ENCODE data around the gene ZNF280A. TPM values are rescaled to one million over a fixed set of nuclear protein-coding genes. Genes with fewer than 3 reads are reported as not detected.
"Not testable (repeated sequence)": the region's sequence is repeated elsewhere in the genome, so short reads cannot be mapped to it uniquely, and the experiment has no call there.

Gene ZNF280A
- total RNA-seq, 1 donor from 2014 or later: not detected

- intact Hi-C loops (cut with micrococcal nuclease): no loop called here
- Mint-ChIP-seq H3K36me3 (ENCODE audit: low read depth) (no peaks in the 10 kb centered on the region), H3K27me3 (ENCODE audit: insufficient read depth) (no peaks in the 10 kb centered on the region), H3K4me1 (ENCODE audit: low read depth) (no peaks in the 10 kb centered on the region), H3K9me3 (no peaks in the 10 kb centered on the region), H3K4me3 (no peak overlapping the region), H3K27ac (no peak overlapping the region)
- DNase-seq (ENCODE audit: low spot score): no peak
Measured at GRCh38 chr22:22534604-22535415, 14.7 kb upstream of the ZNF280A start.

DNA sequence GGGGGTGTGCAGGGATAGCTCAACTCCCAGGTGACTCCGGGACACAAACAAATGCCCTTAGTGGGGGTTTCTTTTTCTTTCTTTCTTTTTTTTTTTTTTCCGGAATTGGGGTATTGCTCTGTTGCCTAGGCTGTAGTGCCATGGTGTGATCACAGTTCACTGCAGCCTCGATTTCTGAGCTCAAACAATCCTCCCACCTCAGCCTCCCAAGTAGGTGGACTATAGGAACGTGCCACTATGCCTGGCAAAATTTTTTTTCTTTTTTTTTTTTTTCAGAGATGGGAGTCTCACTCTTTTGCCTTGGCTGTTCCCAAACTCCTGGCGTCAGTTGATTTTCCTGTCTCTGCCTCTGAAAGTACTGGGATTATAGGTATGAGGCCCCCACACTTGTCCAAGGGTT is 13.8 kb upstream of the ZNF280A start:
- peaks cover 2% of the 10 kb centered on the region for H3K27me3 Mint-ChIP-seq (ENCODE audit: insufficient read depth)
- intact Hi-C loops (cut with micrococcal nuclease): no loop called here

DNA sequence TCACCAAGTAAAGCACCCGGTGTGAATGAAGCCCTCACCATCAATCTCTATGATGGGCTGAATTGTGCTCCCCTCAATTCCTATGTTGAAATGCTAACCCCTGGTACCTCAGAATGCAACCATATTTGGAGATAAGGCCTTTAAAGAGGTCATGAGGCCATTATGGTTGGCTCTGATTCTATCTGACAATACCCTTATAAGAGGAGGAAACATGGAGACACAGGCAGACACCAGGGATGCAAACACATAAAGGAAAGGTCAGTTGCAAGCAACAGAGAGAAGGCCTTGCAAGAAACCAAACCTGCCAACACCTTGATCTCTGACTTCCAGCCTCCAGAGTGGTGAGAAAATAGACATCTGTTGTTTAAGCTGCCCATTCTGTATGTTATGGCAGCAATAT is 13.3 kb upstream of the ZNF280A start:
- Mint-ChIP-seq H3K27ac (no peak overlapping the region), H3K36me3 (ENCODE audit: low read depth) (no peaks in the 10 kb centered on the region), H3K9me3 (no peaks in the 10 kb centered on the region), H3K4me1 (ENCODE audit: low read depth) (no peaks in the 10 kb centered on the region), H3K27me3 (ENCODE audit: insufficient read depth) (peaks cover 2% of the 10 kb centered on the region), H3K4me3 (no peak overlapping the region)
- intact Hi-C loops (cut with micrococcal nuclease): no loop called here
- no peak for DNase-seq (ENCODE audit: low spot score)

More for the DNA sequence above, 13.8 kb upstream of the ZNF280A start:
- H3K9me3 Mint-ChIP-seq: no peaks in the 10 kb centered on the region
- H3K4me3 Mint-ChIP-seq: no peak overlapping the region
- no peaks in the 10 kb centered on the region for H3K4me1 Mint-ChIP-seq (ENCODE audit: low read depth)
- DNase-seq (ENCODE audit: low spot score): no peak
- no peaks in the 10 kb centered on the region for H3K36me3 Mint-ChIP-seq (ENCODE audit: low read depth)
- no peak overlapping the region for H3K27ac Mint-ChIP-seq

GRCh38 chr22:22532547-22533071 is 12.5 kb upstream of the ZNF280A start:
- H3K27ac Mint-ChIP-seq; DNase-seq (ENCODE audit: low spot score); H3K27me3 Mint-ChIP-seq (ENCODE audit: insufficient read depth); H3K9me3 Mint-ChIP-seq; intact Hi-C loops (cut with micrococcal nuclease); H3K4me3 Mint-ChIP-seq; H3K4me1 Mint-ChIP-seq (ENCODE audit: low read depth); H3K36me3 Mint-ChIP-seq (ENCODE audit: low read depth): not testable (repeated sequence)

DNA sequence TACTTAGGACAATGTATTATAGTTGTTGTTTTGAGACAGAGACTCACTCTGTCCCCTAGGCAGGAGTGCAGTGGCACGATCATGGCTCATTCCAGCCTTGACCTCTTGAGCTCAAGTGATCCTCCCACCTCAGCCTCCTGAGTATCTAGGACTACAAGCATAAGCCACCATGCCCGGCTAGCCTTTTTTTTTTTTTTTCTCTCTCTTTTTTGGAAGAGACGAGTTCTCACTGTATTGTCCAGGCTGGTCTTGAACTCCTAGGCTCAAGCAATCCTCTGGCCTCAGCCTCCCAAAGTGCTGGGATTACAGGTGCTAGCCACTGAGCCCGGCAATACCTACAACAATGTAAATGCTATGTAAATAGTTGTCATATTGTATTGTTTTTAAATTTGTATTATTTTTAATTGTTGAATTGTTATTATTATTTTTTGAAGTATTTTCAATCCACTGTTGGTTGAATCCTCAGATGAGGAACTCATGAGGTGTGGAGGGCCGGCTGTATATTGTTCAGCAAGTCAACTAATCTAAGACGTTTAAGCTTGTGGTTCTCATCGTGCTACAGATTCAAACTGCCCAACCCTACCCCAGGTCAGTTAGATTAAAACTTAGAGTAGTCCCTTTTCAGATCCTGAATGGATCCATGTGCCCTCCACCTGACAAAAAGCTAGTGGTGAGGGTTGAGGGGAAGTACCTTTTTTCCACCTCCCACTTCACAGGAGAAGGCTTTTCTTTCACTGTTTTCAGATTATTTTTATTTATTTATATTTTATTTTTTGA is 11.9 kb upstream of the ZNF280A start:
- Mint-ChIP-seq H3K27ac (no peak overlapping the region), H3K27me3 (ENCODE audit: insufficient read depth) (peaks cover 2% of the 10 kb centered on the region), H3K36me3 (ENCODE audit: low read depth) (no peaks in the 10 kb centered on the region), H3K4me1 (ENCODE audit: low read depth) (no peaks in the 10 kb centered on the region), H3K9me3 (no peaks in the 10 kb centered on the region), H3K4me3 (no peak overlapping the region)
- no peak for DNase-seq (ENCODE audit: low spot score)
- intact Hi-C loops (cut with micrococcal nuclease): no loop called here

DNA sequence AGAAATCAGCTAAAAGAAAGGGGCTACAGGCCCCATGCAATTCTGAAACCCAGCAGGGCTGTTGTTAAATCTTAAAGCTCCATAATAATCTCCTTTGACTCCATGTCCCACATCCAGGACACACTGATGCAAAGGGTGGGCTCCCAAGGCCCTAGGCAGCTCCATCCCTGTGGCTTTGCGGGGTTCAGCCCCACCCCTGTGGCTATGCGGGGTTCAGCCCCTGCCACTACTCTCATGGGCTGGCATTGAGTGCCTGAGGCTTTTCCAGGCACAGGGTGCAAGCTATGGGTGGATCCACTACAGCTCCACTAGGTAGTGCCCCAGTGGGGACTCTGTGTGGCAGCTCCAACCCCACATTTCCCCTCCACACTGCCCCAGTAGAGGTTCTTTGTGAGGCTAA is 8.7 kb upstream of the ZNF280A start:
- no peaks in the 10 kb centered on the region for H3K36me3 Mint-ChIP-seq (ENCODE audit: low read depth)
- peaks cover 8% of the 10 kb centered on the region for H3K27me3 Mint-ChIP-seq (ENCODE audit: insufficient read depth)
- no peak overlapping the region for H3K27ac Mint-ChIP-seq
- H3K9me3 Mint-ChIP-seq: no peaks in the 10 kb centered on the region
- intact Hi-C loops (cut with micrococcal nuclease): no loop called here
- no peak for DNase-seq (ENCODE audit: low spot score)
- H3K4me1 Mint-ChIP-seq (ENCODE audit: low read depth): no peaks in the 10 kb centered on the region
- H3K4me3 Mint-ChIP-seq: no peak overlapping the region

- Mint-ChIP-seq H3K27ac (no peak overlapping the region), H3K4me1 (ENCODE audit: low read depth) (no peaks in the 10 kb centered on the region), H3K27me3 (ENCODE audit: insufficient read depth) (peaks cover 8% of the 10 kb centered on the region), H3K9me3 (no peaks in the 10 kb centered on the region), H3K4me3 (no peak overlapping the region), H3K36me3 (ENCODE audit: low read depth) (no peaks in the 10 kb centered on the region)
- intact Hi-C loops (cut with micrococcal nuclease): no loop called here
- DNase-seq (ENCODE audit: low spot score): no peak
Measured at GRCh38 chr22:22527312-22527711, 7.2 kb upstream of the ZNF280A start.

- intact Hi-C loops (cut with micrococcal nuclease): no loop called here
- no peak for DNase-seq (ENCODE audit: low spot score)
- H3K27ac Mint-ChIP-seq: no peak overlapping the region
- no peaks in the 10 kb centered on the region for H3K4me1 Mint-ChIP-seq (ENCODE audit: low read depth)
- H3K36me3 Mint-ChIP-seq (ENCODE audit: low read depth): no peaks in the 10 kb centered on the region
- peaks cover 8% of the 10 kb centered on the region for H3K27me3 Mint-ChIP-seq (ENCODE audit: insufficient read depth)
- H3K4me3 Mint-ChIP-seq: no peak overlapping the region
- H3K9me3 Mint-ChIP-seq: no peaks in the 10 kb centered on the region
Measured at GRCh38 chr22:22526125-22526912, 6.2 kb upstream of the ZNF280A start.

GRCh38 chr22:22523494-22523893 is 3.4 kb upstream of the ZNF280A start:
- H3K36me3 Mint-ChIP-seq (ENCODE audit: low read depth): no peaks in the 10 kb centered on the region
- no peaks in the 10 kb centered on the region for H3K4me1 Mint-ChIP-seq (ENCODE audit: low read depth)
- no peak for DNase-seq (ENCODE audit: low spot score)
- H3K4me3 Mint-ChIP-seq: no peak overlapping the region
- H3K27ac Mint-ChIP-seq: no peak overlapping the region
- peaks cover 10% of the 10 kb centered on the region for H3K27me3 Mint-ChIP-seq (ENCODE audit: insufficient read depth)
- intact Hi-C loops (cut with micrococcal nuclease): no loop called here
- H3K9me3 Mint-ChIP-seq: no peaks in the 10 kb centered on the region

DNA sequence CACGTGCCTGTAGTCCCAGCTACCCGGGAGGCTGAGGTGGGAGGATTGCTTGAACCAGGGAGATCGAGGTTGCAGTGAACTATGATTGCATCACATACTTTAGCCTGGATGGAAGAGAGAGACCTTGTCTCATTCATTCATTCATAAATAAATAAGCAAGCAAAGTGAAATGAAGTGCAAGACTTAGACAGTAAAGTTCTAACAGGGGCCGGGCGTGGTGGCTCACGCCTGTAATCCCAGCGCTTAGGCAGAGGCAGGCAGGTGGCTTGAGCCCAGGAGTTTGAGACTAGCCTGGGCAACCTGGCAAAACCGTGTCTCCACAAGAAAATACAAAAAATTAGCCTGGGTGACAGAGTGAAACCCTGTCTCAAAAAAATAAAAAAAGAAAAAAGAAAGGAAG is 1.6 kb upstream of the ZNF280A start:
- Mint-ChIP-seq H3K36me3 (ENCODE audit: low read depth) (no peaks in the 10 kb centered on the region), H3K27me3 (ENCODE audit: insufficient read depth) (peaks cover 12% of the 10 kb centered on the region), H3K4me1 (ENCODE audit: low read depth) (no peaks in the 10 kb centered on the region), H3K9me3 (no peaks in the 10 kb centered on the region), H3K27ac (no peak overlapping the region), H3K4me3 (no peak overlapping the region)
- intact Hi-C loops (cut with micrococcal nuclease): no loop called here
- DNase-seq (ENCODE audit: low spot score): no peak

DNA sequence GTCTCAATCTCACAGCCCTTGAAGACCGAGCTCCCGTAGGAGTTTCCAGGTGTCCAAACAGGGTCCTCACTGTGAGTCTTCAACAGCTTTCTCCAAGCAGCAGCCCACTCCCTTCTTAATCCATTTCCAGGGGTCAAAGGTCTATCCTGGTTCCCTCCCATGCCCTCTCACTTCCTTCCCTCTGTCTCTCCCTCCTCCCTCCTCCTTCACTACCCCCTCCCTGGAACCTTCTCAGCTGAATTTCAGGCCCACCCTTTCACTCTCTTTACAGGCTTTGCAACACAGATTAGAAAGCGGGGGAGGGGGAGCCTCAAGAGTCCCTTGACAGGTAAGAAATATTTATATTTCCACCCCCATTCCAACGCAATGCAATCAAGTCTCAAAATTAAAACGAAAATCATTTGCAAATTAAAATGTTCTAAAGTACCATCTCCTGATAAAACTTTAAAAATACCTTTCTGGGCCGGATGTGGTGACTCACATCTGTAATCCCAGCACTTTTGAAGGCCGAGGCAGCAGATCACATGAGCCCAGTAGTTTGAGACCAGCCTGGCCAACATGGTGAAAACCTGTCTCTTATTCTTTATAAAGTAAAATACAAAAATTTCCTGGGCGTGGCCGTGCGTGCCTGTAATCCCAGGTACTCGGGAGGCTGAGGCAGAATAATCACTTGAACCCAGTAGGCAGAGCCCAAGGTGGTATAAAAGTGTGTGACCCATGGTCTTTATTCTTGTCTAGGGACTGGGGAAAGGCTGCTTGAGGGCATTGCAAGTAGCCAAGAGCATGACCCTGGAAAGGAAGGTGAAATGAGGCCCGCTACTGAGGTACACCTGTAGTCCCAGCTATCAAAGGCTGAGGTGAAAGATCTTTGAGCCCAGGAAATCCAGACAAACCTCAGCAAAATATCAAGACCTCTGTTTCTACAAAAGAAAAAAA is 865 bp upstream of the ZNF280A start:
- no peaks in the 10 kb centered on the region for H3K36me3 Mint-ChIP-seq (ENCODE audit: low read depth)
- intact Hi-C loops (cut with micrococcal nuclease): no loop called here
- no peak for DNase-seq (ENCODE audit: low spot score)
- H3K4me1 Mint-ChIP-seq (ENCODE audit: low read depth): no peaks in the 10 kb centered on the region
- peaks cover 7% of the 10 kb centered on the region for H3K27me3 Mint-ChIP-seq (ENCODE audit: insufficient read depth)
- H3K9me3 Mint-ChIP-seq: no peaks in the 10 kb centered on the region
- H3K4me3 Mint-ChIP-seq: no peak overlapping the region
- no peak overlapping the region for H3K27ac Mint-ChIP-seq

DNA sequence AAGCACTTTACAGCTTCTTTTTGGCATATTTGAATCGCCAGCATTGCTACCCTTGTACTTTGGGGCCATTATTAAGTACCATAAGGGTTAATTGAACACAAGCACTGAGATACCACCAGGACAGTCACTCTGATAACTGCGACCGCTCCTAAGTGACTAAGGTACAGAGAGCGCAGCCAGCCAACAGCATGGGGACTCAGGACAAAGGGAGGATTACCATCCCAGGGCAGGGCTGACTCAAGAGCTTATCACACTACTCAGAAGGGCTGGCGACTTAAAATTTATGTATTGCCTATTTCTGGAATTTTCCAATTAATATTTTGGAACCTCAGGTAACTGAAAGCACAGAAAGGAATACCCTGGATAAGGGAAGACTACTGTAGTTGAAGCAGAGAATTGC is 479 bp downstream of the ZNF280A start:
- no peaks in the 10 kb centered on the region for H3K4me1 Mint-ChIP-seq (ENCODE audit: low read depth)
- no peaks in the 10 kb centered on the region for H3K36me3 Mint-ChIP-seq (ENCODE audit: low read depth)
- H3K27me3 Mint-ChIP-seq (ENCODE audit: insufficient read depth): peaks cover 18% of the 10 kb centered on the region
- no peak for DNase-seq (ENCODE audit: low spot score)
- H3K27ac Mint-ChIP-seq: no peak overlapping the region
- H3K9me3 Mint-ChIP-seq: no peaks in the 10 kb centered on the region
- intact Hi-C loops (cut with micrococcal nuclease): no loop called here
- no peak overlapping the region for H3K4me3 Mint-ChIP-seq

All from activated T-helper 1 cell treated with anti-CD3 and anti-CD28 coated beads, Interleukin-12 subunit alpha, Interleukin-12 subunit beta, Interleukin-2, Interleukin-4 antibody, amounts not matched to agents 30 ng/mL and 10 ng/mL and 1 ng/mL, durations not matched to agents 14 hours and 24 hours and 36 hours (primary cell).